ENCODE results near the gene TMEM203. TPM values are rescaled to one million over a fixed set of nuclear protein-coding genes. Genes with fewer than 3 reads are reported as not detected.

TMEM203 gene
- total RNA-seq, 2 donors from 2014 or later: 34.0 to 39.5 TPM

GRCh38 chr9:137247135-137247915 is 41.9 kb upstream of the TMEM203 start:
- Histone ChIP-seq H3K27ac (ENCODE audit: low read depth, low read length) (no peak overlapping the region), H3K27me3 (ENCODE audit: control insufficient read depth, insufficient read depth, low read length, poor library complexity, severe bottlenecking) (no peaks in the 10 kb centered on the region), H3K4me3 (ENCODE audit: low read length) (no peak overlapping the region), H3K9ac (ENCODE audit: extremely low read depth, low read length, poor library complexity, severe bottlenecking) (no peak overlapping the region), H3K9me3 (ENCODE audit: control insufficient read depth, low read length) (no peaks in the 10 kb centered on the region), H3K36me3 (ENCODE audit: control insufficient read depth, insufficient read depth, low read length) (peaks cover 17% of the 10 kb centered on the region), H3K4me1 (ENCODE audit: control insufficient read depth, insufficient read depth, low read length) (peaks cover 18% of the 10 kb centered on the region)
- WGBS, 2 experiments (ENCODE audit: insufficient coverage in 1 of 2, insufficient read length in 1 of 2): 74 to 80% methylated on average over 13 to 20 of the region's 20 CpGs
- Mint-ChIP-seq H3K36me3 (ENCODE audit: low read depth) (peaks cover 16% of the 10 kb centered on the region), H3K27me3 (ENCODE audit: insufficient read depth) (peaks cover 4% of the 10 kb centered on the region), H3K4me1 (peaks cover 44% of the 10 kb centered on the region), H3K27ac (no peak overlapping the region), H3K9me3 (no peaks in the 10 kb centered on the region), H3K4me3 (no peak overlapping the region)
- DNase-seq: no peak
- TF ChIP-seq, protein P1, sequence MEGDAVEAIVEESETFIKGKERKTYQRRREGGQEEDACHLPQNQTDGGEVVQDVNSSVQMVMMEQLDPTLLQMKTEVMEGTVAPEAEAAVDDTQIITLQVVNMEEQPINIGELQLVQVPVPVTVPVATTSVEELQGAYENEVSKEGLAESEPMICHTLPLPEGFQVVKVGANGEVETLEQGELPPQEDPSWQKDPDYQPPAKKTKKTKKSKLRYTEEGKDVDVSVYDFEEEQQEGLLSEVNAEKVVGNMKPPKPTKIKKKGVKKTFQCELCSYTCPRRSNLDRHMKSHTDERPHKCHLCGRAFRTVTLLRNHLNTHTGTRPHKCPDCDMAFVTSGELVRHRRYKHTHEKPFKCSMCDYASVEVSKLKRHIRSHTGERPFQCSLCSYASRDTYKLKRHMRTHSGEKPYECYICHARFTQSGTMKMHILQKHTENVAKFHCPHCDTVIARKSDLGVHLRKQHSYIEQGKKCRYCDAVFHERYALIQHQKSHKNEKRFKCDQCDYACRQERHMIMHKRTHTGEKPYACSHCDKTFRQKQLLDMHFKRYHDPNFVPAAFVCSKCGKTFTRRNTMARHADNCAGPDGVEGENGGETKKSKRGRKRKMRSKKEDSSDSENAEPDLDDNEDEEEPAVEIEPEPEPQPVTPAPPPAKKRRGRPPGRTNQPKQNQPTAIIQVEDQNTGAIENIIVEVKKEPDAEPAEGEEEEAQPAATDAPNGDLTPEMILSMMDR (conservative IDR thresholded peaks at IDR 0.05): no peak

GRCh38 chr9:137245450-137246421 is 40.3 kb upstream of the TMEM203 start:
- Mint-ChIP-seq H3K27me3 (ENCODE audit: insufficient read depth) (peaks cover 4% of the 10 kb centered on the region), H3K9me3 (no peaks in the 10 kb centered on the region), H3K27ac (no peak overlapping the region), H3K4me1 (peaks cover 43% of the 10 kb centered on the region), H3K36me3 (ENCODE audit: low read depth) (peaks cover 19% of the 10 kb centered on the region), H3K4me3 (no peak overlapping the region)
- H3K9ac ChIP-seq (ENCODE audit: extremely low read depth, low read length, poor library complexity, severe bottlenecking): no peak overlapping the region
- no peak overlapping the region for H3K4me3 ChIP-seq (ENCODE audit: low read length)
- TF ChIP-seq, protein P1 (conservative IDR thresholded peaks at IDR 0.05): no peak
- no peak overlapping the region for H3K27ac ChIP-seq (ENCODE audit: low read depth, low read length)
- peaks cover 22% of the 10 kb centered on the region for H3K36me3 ChIP-seq (ENCODE audit: control insufficient read depth, insufficient read depth, low read length)
- H3K4me1 ChIP-seq (ENCODE audit: control insufficient read depth, insufficient read depth, low read length): peaks cover 14% of the 10 kb centered on the region
- H3K9me3 ChIP-seq (ENCODE audit: control insufficient read depth, low read length): no peaks in the 10 kb centered on the region
- WGBS, 2 experiments (ENCODE audit: insufficient coverage in 1 of 2, insufficient read length in 1 of 2): 91 to 98% methylated on average over 13 to 25 of the region's 25 CpGs
- peak; percentile 55 for DNase-seq
- H3K27me3 ChIP-seq (ENCODE audit: control insufficient read depth, insufficient read depth, low read length, poor library complexity, severe bottlenecking): no peaks in the 10 kb centered on the region
